PC-9 (cell line): Measurements from ENCODE around the gene IRF8. TPM values are rescaled to one million over a fixed set of nuclear protein-coding genes. Genes with fewer than 3 reads are reported as not detected.

Experiments
- BruUV-seq: library from RNA; stranded (reverse); fragments of 400-500 nt; replicated peaks from 2 replicates; lab custom pipeline; 2021; lab: Mats Ljungman, UMichigan
- CTCF ChIA-PET: fragments of 300-600 bp; sonication (Branson Sonifier 250); formaldehyde crosslinking; loops from one replicate; lab custom pipeline; 2022; ENCODE audit warnings: antibody characterized with exemption; lab: Charles Lee
- POLR2A ChIA-PET: fragments of 300-600 bp; sonication (Branson Sonifier 250); formaldehyde crosslinking; loops from one replicate; lab custom pipeline; 2022; ENCODE audit warnings: antibody characterized with exemption; ENCODE audit not compliant: unreplicated experiment; lab: Charles Lee
- DNase-seq, 2 experiments: peaks; one replicate each; pipeline versions ENCODE4 v3.0.0 to v3.0.0-alpha.2; 2015 to 2022; ENCODE audit warnings: mixed read lengths in 1 of 2
- H2AFZ ChIP-seq: fragments of 200-600 bp; sonication (generic); 2 replicates; pipeline ENCODE4 v1.8.1; 2017; ENCODE audit warnings: antibody characterized with exemption
- H3F3A ChIP-seq: fragments of 200-600 bp; sonication (generic); 2 replicates; pipeline ENCODE4 v1.8.1; 2017; ENCODE audit warnings: antibody characterized with exemption, mild to moderate bottlenecking, low read depth; ENCODE audit not compliant: insufficient read depth
- H3K27ac ChIP-seq: fragments of 200-600 bp; sonication (generic); 2 replicates; pipeline ENCODE4 v1.6.1; 2016; ENCODE audit warnings: mixed run types
- H3K27me3 ChIP-seq: fragments of 200-600 bp; sonication (generic); 2 replicates; pipeline ENCODE4 v1.6.1; 2016; ENCODE audit warnings: low read depth, mixed run types; ENCODE audit not compliant: insufficient read depth
- H3K36me3 ChIP-seq: fragments of 200-600 bp; sonication (generic); 2 replicates; pipeline ENCODE4 v1.6.1; 2016; ENCODE audit warnings: low read depth, mixed run types
- H3K4me1 ChIP-seq: fragments of 200-600 bp; sonication (generic); replicated peaks from 2 replicates; pipeline ENCODE4 v1.6.1; 2016; ENCODE audit warnings: mixed run types; ENCODE audit not compliant: insufficient read depth
- H3K4me2 ChIP-seq: fragments of 200-600 bp; sonication (generic); 2 replicates; pipeline ENCODE4 v1.6.1; 2017; ENCODE audit warnings: mixed run types
- H3K4me3 ChIP-seq: fragments of 200-600 bp; sonication (generic); 2 replicates; pipeline ENCODE4 v1.6.1; 2016; ENCODE audit warnings: mixed run types
- H3K79me2 ChIP-seq: fragments of 200-600 bp; sonication (generic); 2 replicates; pipeline ENCODE4 v1.6.1; 2017; ENCODE audit warnings: low read depth, mixed run types
- H3K9me2 ChIP-seq: fragments of 200-600 bp; sonication (generic); 2 replicates; pipeline ENCODE4 v1.8.1; 2017; ENCODE audit warnings: mild to moderate bottlenecking; ENCODE audit not compliant: insufficient read depth
- H3K9me3 ChIP-seq: fragments of 200-600 bp; sonication (generic); 2 replicates; pipeline ENCODE4 v1.8.1; 2016; ENCODE audit warnings: low read depth; ENCODE audit not compliant: insufficient read depth
- H4K20me1 ChIP-seq: fragments of 200-600 bp; sonication (generic); 2 replicates; pipeline ENCODE4 v1.8.1; 2017; ENCODE audit not compliant: insufficient read depth
- CTCF ChIP-seq: fragments of 200-600 bp; sonication (generic); conservative IDR thresholded peaks from 2 replicates; pipeline ENCODE4 v1.6.1; 2017; ENCODE audit warnings: mixed run types, antibody characterized with exemption, mild to moderate bottlenecking, moderate library complexity
- EZH2 ChIP-seq: fragments of 200-600 bp; sonication (generic); IDR thresholded peaks from 2 replicates; pipeline ENCODE4 v1.8.0; 2017; ENCODE audit warnings: antibody characterized with exemption, low read depth
- intact Hi-C: fragments of 100-400 bp; cut with micrococcal nuclease; formaldehyde crosslinking; loops from one replicate; pipeline ENCODE4 v1.10.0; 2022; ENCODE audit not compliant: unreplicated experiment
- total RNA-seq: library from RNA; stranded (reverse); gene quantifications from 2 replicates; pipeline ENCODE4 v1.2.3, GENCODE V29; 2021

IRF8 gene
- total RNA-seq, 1 experiment from 2014 or later: not detected

GRCh38 chr16:85935974-85936760, 37.2 kb downstream of the IRF8 start:
- no TSS peak for BruUV-seq
- Histone ChIP-seq H4K20me1 (no peaks in the 10 kb centered on the region), H3F3A (no peaks in the 10 kb centered on the region), H3K36me3 (no peaks in the 10 kb centered on the region), H3K9me2 (no peaks in the 10 kb centered on the region), H2AFZ (no peak overlapping the region), H3K4me3 (no peak overlapping the region), H3K4me1 (no peaks in the 10 kb centered on the region), H3K9me3 (no peaks in the 10 kb centered on the region), H3K4me2 (no peak overlapping the region), H3K27ac (no peak overlapping the region), H3K79me2 (no peaks in the 10 kb centered on the region), H3K27me3 (peaks cover 96% of the 10 kb centered on the region)
- intact Hi-C loops: no loop called here
- CTCF ChIA-PET: no interaction called here
- no peak for DNase-seq
- POLR2A ChIA-PET: no interaction called here
- no peak for TF ChIP-seq EZH2

DNA sequence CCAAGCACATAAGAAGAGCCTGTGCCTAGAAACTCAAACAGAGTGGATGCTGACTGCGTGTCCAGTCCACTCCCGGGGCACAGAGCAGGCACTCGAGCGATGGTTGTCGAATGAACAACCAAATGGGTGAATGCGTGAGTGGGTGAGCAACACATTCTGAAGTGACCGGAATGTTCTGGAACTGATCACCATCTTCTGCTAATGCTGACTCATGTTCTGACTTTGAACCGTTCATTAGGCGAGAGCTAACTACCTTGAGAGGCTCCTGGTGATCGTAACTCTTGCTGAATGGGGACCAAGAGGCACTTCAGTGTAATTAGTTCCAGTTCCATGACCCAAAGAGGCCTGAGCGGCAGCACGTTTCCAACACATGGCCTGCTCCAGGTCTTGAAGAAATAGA, 37.9 kb downstream of the IRF8 start:
- Histone ChIP-seq H3K4me2 (no peak overlapping the region), H2AFZ (no peak overlapping the region), H3K79me2 (no peaks in the 10 kb centered on the region), H3F3A (no peaks in the 10 kb centered on the region), H3K36me3 (no peaks in the 10 kb centered on the region), H3K4me1 (no peaks in the 10 kb centered on the region), H3K27ac (no peak overlapping the region), H3K9me2 (no peaks in the 10 kb centered on the region), H3K4me3 (no peak overlapping the region), H3K9me3 (no peaks in the 10 kb centered on the region), H3K27me3 (peaks cover 96% of the 10 kb centered on the region), H4K20me1 (no peaks in the 10 kb centered on the region)
- intact Hi-C loops: no loop called here
- CTCF ChIA-PET: no interaction called here
- no TSS peak for BruUV-seq
- no peak for DNase-seq
- POLR2A ChIA-PET: no interaction called here
- TF ChIP-seq EZH2 (no peak), CTCF (no peak)

DNA sequence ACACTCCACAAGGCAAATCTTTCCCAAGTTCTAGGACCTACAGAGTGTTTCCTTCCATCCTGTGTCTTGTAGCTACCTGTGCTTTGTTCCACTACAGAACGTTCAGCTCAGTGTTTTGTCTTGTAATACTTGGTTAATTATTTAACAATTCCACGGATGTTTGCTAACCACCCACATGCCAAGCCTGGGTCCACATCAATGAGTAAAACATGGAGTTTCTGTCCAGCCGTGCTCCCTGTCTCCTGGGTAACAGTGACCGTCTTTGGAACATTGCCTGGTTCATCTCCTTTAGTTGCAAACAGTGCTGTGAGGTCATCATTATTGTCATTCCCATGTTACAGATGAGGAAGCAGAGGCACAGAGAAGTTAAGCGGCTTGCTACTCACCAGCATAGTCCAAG, 41.3 kb downstream of the IRF8 start:
- intact Hi-C loops: no loop called here
- no peaks in the 10 kb centered on the region for H3K79me2 ChIP-seq
- ChIA-PET POLR2A (no interaction called here), CTCF (no interaction called here)
- H3K36me3 ChIP-seq: no peaks in the 10 kb centered on the region
- no peak overlapping the region for H2AFZ ChIP-seq
- BruUV-seq: no TSS peak
- no peaks in the 10 kb centered on the region for H3K9me3 ChIP-seq
- H3F3A ChIP-seq: no peaks in the 10 kb centered on the region
- H3K9me2 ChIP-seq: no peaks in the 10 kb centered on the region
- no peaks in the 10 kb centered on the region for H4K20me1 ChIP-seq
- H3K4me2 ChIP-seq: no peak overlapping the region
- TF ChIP-seq CTCF: no peak
- TF ChIP-seq EZH2: no peak
- no peaks in the 10 kb centered on the region for H3K4me1 ChIP-seq
- no peak overlapping the region for H3K4me3 ChIP-seq
- H3K27me3 ChIP-seq: peaks cover 95% of the 10 kb centered on the region
- DNase-seq: no peak
- H3K27ac ChIP-seq: no peak overlapping the region
